HL-60 (cell line): ENCODE data around the gene THEM5.

Experiments used
- DNase-seq, 2 experiments: peaks; one replicate each; pipeline ENCODE4 v3.0.0-alpha.2; 2010 to 2020; ENCODE audit warnings: low read depth in 1 of 2, low spot score in 1 of 2
- H3K27ac ChIP-seq: fragments of 250-450 bp; sonication (Bioruptor Pico); replicated peaks from 2 replicates; pipeline ENCODE4 v1.5.1; 2020; ENCODE audit warnings: mild to moderate bottlenecking, moderate library complexity
- H3K27me3 ChIP-seq: fragments of 250-450 bp; sonication (Bioruptor Pico); 2 replicates; pipeline ENCODE4 v1.5.1; 2021; ENCODE audit warnings: mild to moderate bottlenecking, moderate library complexity; ENCODE audit not compliant: insufficient read depth, poor library complexity, severe bottlenecking
- H3K4me3 ChIP-seq: replicated peaks from 2 replicates; pipeline ENCODE4 v1.5.1; 2011; ENCODE audit warnings: mild to moderate bottlenecking, control low read depth, low read length; ENCODE audit not compliant: insufficient read depth
- CTCF ChIP-seq: IDR thresholded peaks from one replicate; pipeline ENCODE4 v1.5.1; 2011; ENCODE audit warnings: low read length, control low read depth, inconsistent platforms; ENCODE audit not compliant: insufficient read depth
- GABPA ChIP-seq: IDR thresholded peaks from 2 replicates; pipeline ENCODE4 v1.6.1; 2012; ENCODE audit warnings: low read depth
- POLR2AphosphoS5 ChIP-seq: IDR thresholded peaks from 2 replicates; pipeline ENCODE4 v1.6.1; 2012; ENCODE audit warnings: low read depth
- SPI1 ChIP-seq: IDR thresholded peaks from 2 replicates; pipeline ENCODE4 v1.6.1; 2012; ENCODE audit warnings: low read depth, mild to moderate bottlenecking, borderline replicate concordance
- TF ChIP-seq, protein P1 (sequence below): IDR thresholded peaks from 2 replicates; pipeline ENCODE4 v1.6.1; 2012; ENCODE audit warnings: low read depth; ENCODE audit not compliant: insufficient replicate concordance

Gene THEM5

GRCh38 chr1:151816548-151817352, 36.8 kb downstream of the THEM5 start:
- no peak for TF ChIP-seq SPI1
- TF ChIP-seq GABPA: no peak
- Histone ChIP-seq H3K27ac (no peak overlapping the region), H3K27me3 (no peaks in the 10 kb centered on the region), H3K4me3 (no peak overlapping the region)
- DNase-seq: no peak

DNA sequence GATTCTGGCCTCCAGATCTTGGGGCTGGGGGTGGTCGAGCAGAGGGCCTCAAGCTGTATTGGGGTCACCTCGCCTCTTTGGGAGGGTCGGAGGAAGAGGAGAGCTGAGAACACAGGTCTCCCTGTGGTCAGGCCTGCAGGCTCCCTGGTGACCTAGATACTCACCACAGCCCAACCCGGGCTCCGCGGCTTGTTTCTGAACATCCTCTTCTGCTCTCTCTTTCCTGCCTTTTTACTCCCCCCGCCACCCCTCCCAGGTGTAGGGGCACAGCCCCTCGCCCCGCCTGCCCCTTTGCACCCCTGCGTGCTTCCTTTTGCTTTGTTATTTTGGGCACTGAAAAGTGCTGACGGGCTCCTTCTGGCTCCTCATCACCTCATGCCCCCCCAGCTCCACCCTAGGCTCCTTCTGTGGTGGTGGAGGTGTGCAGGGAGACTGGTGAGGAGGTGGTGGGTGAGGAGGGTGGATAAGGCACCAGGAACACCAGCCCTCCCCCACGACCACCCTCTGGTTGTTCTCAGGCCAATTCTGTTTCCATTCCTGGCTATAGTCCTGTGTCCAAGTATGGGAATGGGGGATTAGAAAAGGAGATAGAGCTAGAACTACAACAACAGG, 37.7 kb downstream of the THEM5 start:
- no peak for DNase-seq
- no peak for TF ChIP-seq POLR2AphosphoS5
- no peak for TF ChIP-seq SPI1
- TF ChIP-seq, protein P1, sequence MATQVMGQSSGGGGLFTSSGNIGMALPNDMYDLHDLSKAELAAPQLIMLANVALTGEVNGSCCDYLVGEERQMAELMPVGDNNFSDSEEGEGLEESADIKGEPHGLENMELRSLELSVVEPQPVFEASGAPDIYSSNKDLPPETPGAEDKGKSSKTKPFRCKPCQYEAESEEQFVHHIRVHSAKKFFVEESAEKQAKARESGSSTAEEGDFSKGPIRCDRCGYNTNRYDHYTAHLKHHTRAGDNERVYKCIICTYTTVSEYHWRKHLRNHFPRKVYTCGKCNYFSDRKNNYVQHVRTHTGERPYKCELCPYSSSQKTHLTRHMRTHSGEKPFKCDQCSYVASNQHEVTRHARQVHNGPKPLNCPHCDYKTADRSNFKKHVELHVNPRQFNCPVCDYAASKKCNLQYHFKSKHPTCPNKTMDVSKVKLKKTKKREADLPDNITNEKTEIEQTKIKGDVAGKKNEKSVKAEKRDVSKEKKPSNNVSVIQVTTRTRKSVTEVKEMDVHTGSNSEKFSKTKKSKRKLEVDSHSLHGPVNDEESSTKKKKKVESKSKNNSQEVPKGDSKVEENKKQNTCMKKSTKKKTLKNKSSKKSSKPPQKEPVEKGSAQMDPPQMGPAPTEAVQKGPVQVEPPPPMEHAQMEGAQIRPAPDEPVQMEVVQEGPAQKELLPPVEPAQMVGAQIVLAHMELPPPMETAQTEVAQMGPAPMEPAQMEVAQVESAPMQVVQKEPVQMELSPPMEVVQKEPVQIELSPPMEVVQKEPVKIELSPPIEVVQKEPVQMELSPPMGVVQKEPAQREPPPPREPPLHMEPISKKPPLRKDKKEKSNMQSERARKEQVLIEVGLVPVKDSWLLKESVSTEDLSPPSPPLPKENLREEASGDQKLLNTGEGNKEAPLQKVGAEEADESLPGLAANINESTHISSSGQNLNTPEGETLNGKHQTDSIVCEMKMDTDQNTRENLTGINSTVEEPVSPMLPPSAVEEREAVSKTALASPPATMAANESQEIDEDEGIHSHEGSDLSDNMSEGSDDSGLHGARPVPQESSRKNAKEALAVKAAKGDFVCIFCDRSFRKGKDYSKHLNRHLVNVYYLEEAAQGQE: no peak
- no peak for TF ChIP-seq CTCF
- no peak for TF ChIP-seq GABPA
- Histone ChIP-seq H3K4me3 (no peak overlapping the region), H3K27me3 (no peaks in the 10 kb centered on the region), H3K27ac (no peak overlapping the region)

DNA sequence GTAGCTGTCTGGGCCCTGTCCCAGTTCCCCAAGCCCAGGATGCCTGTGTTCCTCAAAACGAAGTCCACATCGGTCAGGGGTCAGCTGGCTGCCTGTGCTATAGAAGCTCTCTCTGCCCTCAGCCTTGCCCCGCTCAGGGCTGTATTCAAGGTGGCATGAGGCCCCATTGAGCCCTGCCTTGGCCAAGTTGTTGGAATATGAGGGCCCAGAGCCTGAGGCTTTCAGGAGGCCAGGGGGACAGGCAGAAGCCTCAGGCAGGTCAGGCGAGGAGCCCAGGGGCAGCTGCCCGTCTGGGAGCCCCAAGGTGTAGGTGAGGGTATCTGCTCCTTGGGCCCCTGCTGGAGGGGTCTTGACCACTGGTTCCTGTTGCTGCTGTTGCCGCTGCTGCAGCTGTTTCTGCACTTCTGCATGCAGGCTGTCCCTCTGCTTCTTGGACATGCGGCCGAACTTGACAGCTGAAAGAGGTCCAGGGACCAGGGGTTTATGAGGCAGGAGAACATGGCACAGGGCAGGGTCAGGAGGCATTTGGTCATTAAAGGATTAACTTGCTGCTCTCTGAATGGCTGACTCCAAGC, 38.5 kb downstream of the THEM5 start:
- no peak for TF ChIP-seq SPI1
- TF ChIP-seq POLR2AphosphoS5: no peak
- no peak for TF ChIP-seq GABPA
- TF ChIP-seq, protein P1: no peak
- no peak for TF ChIP-seq CTCF
- DNase-seq: no peak
- Histone ChIP-seq H3K4me3 (no peak overlapping the region), H3K27ac (no peak overlapping the region), H3K27me3 (no peaks in the 10 kb centered on the region)

DNA sequence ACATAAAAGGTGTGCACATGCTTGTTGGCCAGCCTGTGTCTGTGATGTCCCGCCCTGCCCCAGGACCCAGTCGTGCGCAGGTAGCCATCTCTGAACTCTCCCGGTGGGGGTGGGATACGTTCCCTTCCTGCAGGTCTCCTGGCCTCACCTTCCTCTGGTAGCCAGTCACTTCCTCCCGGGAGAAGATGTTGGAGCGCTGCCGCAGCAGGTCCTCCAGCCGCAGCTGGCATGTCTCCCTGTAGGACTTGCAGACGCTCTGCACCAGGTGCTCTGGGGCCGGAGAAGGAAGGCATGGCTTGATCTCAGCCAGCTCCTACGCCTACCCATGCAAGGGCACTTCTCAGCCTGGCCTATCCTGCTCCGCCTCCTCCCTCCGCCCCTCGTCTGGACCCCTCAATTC, 39.1 kb downstream of the THEM5 start:
- TF ChIP-seq POLR2AphosphoS5: no peak
- TF ChIP-seq CTCF: no peak
- TF ChIP-seq SPI1: no peak
- TF ChIP-seq GABPA: no peak
- TF ChIP-seq, protein P1: no peak
- Histone ChIP-seq H3K4me3 (no peak overlapping the region), H3K27me3 (no peaks in the 10 kb centered on the region), H3K27ac (no peak overlapping the region)
- DNase-seq: no peak
